Body of pancreas (tissue), 4 donors: ENCODE results near the gene DPYD. TPM values are rescaled to one million over a fixed set of nuclear protein-coding genes. Genes with fewer than 3 reads are reported as not detected.

Source experiments
- ATAC-seq: fragments of 150-250 bp; one replicate; pipeline ENCODE4 v1.9.1; 2016
- DNase-seq, 4 donors: peaks; one replicate each; pipeline ENCODE4 v3.0.0-alpha.2; 2019
- H3K27ac ChIP-seq, 4 donors: fragments of 200-600 bp; sonication (generic); 1 replicate in 3 of 4; 2 replicates in 1 of 4; pipeline versions ENCODE4 v1.5.1 to v1.6.1; 2016 to 2019; ENCODE audit warnings: mild to moderate bottlenecking in 1 of 4, mixed read lengths in 1 of 4, moderate library complexity in 1 of 4
- H3K27me3 ChIP-seq, 2 donors: fragments of 200-600 bp; sonication (generic); one replicate each; pipeline ENCODE4 v1.6.0; 2016; ENCODE audit warnings: mild to moderate bottlenecking in 1 of 2
- H3K36me3 ChIP-seq, 2 donors: fragments of 200-600 bp; sonication (generic); replicated peaks in 1 of 2; 2 replicates each; pipeline ENCODE4 v1.5.1; 2016; ENCODE audit warnings: low read depth in 2 of 2; ENCODE audit not compliant: insufficient read depth in 1 of 2
- H3K4me1 ChIP-seq: fragments of 200-600 bp; sonication (generic); one replicate; pipeline ENCODE4 v1.6.0; 2016
- H3K4me3 ChIP-seq, 2 donors: fragments of 200-600 bp; sonication (generic); 1 replicate in 1 of 2; 2 replicates in 1 of 2; pipeline ENCODE4 v1.5.1; 2016 to 2019
- H3K9me3 ChIP-seq, 3 donors: fragments of 200-600 bp; sonication (generic); 1 replicate in 2 of 3; 2 replicates in 1 of 3; pipeline ENCODE4 v1.5.1; 2016
- POLR2A ChIP-seq, 3 donors: fragments of 450-650 bp; IDR thresholded peaks; one replicate each; pipeline ENCODE4 v1.6.1; 2016; ENCODE audit warnings: antibody characterized with exemption in 3 of 3, mild to moderate bottlenecking in 2 of 3
- WGBS, 2 donors: methylation state at CpG; one replicate each; pipeline ENCODE4 v1.1.5; 2017; 5-methylcytosine and 5-hydroxymethylcytosine counted together
- intact Hi-C: fragments of 100-400 bp; cut with DNase I; formaldehyde crosslinking; loops from one replicate; pipeline ENCODE4 v1.15.1; 2023
- total RNA-seq, 2 donors: library from RNA; depleted of rRNA; stranded (reverse); fragments of >200 nt; gene quantifications; one replicate each; pipeline ENCODE4 v1.1.0, GENCODE V29; 2016
- TF ChIP-seq, protein P1 (sequence below), 7 experiments: fragments of 450-650 bp in 4 of 7; fragments of 200-600 bp in 3 of 7; sonication (generic) in 3 of 7; IDR thresholded peaks; one replicate each; pipeline ENCODE4 v1.5.1; 2016 to 2019; ENCODE audit warnings: antibody characterized with exemption in 7 of 7

The DPYD gene
- total RNA-seq, 2 donors from 2014 or later = 13.8 to 17.1 TPM

DNA sequence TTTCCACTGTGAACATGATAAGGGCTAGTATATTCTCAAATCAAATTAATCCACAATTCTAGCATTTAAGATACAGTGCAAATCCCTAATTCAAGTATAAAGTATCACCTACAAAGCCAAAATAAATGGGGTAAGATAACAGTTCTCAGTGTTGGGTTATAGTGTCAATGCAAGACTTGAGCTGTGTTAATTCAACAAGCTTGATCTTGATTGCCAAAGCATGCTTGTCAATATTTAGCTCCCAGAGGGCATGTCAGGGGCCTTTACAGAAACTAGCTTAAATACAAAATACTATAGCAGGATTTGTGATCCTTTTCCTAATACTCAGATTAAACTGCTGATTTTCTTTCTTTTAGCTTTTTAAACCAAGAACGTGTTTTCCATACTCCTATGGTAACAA lies 658.0 kb downstream of the DPYD start:
- Histone ChIP-seq H3K9me3 (no peaks in the 10 kb centered on the region), H3K4me3 (no peak overlapping the region), H3K36me3 (no peaks in the 10 kb centered on the region), H3K27me3 (no peaks in the 10 kb centered on the region), H3K4me1 (no peaks in the 10 kb centered on the region), H3K27ac (no peak overlapping the region)
- ATAC-seq (no peak), DNase-seq (no peak)
- intact Hi-C loops = no loop called here
- TF ChIP-seq, protein P1, sequence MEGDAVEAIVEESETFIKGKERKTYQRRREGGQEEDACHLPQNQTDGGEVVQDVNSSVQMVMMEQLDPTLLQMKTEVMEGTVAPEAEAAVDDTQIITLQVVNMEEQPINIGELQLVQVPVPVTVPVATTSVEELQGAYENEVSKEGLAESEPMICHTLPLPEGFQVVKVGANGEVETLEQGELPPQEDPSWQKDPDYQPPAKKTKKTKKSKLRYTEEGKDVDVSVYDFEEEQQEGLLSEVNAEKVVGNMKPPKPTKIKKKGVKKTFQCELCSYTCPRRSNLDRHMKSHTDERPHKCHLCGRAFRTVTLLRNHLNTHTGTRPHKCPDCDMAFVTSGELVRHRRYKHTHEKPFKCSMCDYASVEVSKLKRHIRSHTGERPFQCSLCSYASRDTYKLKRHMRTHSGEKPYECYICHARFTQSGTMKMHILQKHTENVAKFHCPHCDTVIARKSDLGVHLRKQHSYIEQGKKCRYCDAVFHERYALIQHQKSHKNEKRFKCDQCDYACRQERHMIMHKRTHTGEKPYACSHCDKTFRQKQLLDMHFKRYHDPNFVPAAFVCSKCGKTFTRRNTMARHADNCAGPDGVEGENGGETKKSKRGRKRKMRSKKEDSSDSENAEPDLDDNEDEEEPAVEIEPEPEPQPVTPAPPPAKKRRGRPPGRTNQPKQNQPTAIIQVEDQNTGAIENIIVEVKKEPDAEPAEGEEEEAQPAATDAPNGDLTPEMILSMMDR (IDR thresholded peaks at IDR 0.05) = no peak
- TF ChIP-seq POLR2A (IDR thresholded peaks at IDR 0.05) = no peak
- 59 to 76% methylated on average over 1 of the region's 1 CpG for WGBS, 2 donors

DNA sequence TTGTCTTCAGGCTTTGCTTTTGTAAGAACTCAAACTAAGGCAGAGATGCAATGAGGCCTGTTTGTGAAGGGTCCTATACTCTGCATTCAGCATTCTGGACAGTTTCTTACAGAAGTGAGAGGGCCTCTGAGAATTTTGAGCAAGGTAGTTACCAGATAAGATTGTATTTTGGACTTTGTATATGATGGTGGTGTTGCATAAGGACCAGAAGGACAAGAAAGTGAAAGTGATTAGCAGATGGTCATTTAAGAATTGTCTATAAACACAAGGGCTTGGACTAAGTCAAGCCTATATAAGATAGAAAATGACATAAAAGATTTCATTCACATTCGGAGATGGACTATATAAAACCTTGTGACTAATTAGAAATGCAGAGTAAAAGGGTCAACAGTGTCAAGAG lies 662.2 kb downstream of the DPYD start:
- H3K27ac ChIP-seq = no peak overlapping the region
- no peaks in the 10 kb centered on the region for H3K4me1 ChIP-seq
- no peaks in the 10 kb centered on the region for H3K9me3 ChIP-seq
- TF ChIP-seq, protein P1 (IDR thresholded peaks at IDR 0.05) = no peak
- TF ChIP-seq POLR2A (IDR thresholded peaks at IDR 0.05) = no peak
- H3K27me3 ChIP-seq = no peaks in the 10 kb centered on the region
- DNase-seq (no peak), ATAC-seq (no peak)
- no peaks in the 10 kb centered on the region for H3K36me3 ChIP-seq
- intact Hi-C loops = no loop called here
- no peak overlapping the region for H3K4me3 ChIP-seq
- 85 to 88% methylated on average over 1 of the region's 1 CpG for WGBS, 2 donors

DNA sequence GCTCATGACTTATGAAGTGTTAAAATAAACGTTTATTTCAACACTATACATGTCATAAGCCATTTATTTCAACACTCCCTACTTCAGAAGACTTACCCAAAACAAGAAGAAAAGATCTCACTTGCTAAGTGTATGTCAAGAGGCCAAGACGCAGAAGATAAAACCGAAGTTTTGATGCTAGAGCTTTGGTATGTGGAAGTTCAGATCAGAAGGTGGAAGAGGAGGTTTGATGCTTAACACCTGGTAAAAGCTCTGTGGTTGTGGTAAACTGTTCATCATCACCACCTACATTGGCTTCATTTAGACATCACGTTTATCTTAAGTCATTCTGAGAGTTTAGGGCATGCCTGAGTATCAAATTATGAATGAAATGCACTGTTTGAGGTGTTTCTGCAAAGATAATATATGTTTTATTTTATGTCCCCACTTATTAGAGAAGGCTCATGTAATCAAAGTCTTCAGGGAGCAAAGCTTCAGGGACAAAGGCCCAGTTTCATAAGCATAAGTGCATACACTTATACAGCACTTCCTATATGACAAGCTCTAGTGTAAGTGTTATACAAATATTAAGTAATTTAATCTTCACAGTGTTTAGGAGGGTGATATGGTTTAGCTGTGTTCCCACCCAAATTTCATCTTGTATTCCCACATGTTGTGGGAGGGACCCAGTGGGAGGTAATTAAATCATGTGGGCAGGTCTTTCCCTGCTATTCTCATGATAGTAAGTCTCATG lies 665.9 kb downstream of the DPYD start:
- Histone ChIP-seq H3K36me3 (no peaks in the 10 kb centered on the region), H3K4me1 (peaks cover 6% of the 10 kb centered on the region), H3K4me3 (no peak overlapping the region), H3K27ac (no peak overlapping the region), H3K9me3 (no peaks in the 10 kb centered on the region), H3K27me3 (no peaks in the 10 kb centered on the region)
- intact Hi-C loops = no loop called here
- ATAC-seq (no peak), DNase-seq (no peak)
- 69 to 71% methylated on average over 4 of the region's 4 CpGs for WGBS, 2 donors
- no peak for TF ChIP-seq POLR2A (IDR thresholded peaks at IDR 0.05)
- TF ChIP-seq, protein P1 (IDR thresholded peaks at IDR 0.05) = no peak

DNA sequence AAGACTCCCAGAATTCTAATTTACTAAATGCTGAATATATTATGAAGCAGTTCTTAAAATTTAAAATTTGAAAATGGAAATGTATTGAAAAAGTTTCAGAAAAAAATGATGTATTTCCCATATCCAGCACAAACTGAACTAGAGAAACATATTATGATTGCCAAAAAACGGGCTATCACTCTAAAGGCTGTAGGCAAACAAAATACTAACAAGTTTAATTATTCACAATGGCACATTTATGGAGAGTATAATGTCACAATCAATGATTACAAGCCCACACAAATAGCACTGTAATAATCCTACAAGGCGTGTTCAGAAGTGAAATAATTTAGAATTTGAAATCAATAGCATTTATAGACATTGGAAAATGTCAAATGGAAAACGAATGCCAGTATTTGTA lies 667.9 kb downstream of the DPYD start:
- intact Hi-C loops = no loop called here
- Histone ChIP-seq H3K36me3 (no peaks in the 10 kb centered on the region), H3K9me3 (no peaks in the 10 kb centered on the region), H3K4me1 (peaks cover 6% of the 10 kb centered on the region), H3K27ac (no peak overlapping the region), H3K27me3 (no peaks in the 10 kb centered on the region), H3K4me3 (no peak overlapping the region)
- WGBS, 2 donors = 25 to 34% methylated on average over 3 of the region's 3 CpGs
- ATAC-seq = no peak
- no peak for DNase-seq
- no peak for TF ChIP-seq POLR2A (IDR thresholded peaks at IDR 0.05)

DNA sequence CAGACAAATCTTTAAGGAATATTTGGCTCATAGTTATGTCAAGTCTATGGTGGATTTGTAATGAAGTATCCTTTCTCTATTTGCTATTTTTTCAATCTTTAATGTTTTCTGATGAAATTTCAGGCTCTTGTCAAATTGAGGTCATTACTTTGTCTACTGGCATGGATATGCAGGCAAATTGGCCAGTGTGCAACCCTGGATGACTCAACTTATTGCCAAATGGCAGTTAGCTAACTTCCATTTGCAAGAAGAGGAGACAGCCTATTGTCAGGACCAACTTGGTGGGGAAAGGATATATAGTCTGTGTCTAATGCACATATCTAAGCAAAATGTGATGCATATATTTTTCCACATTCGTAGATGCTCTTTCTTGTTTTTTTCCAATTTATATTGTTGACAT lies 668.8 kb downstream of the DPYD start:
- H3K27ac ChIP-seq = no peak overlapping the region
- H3K27me3 ChIP-seq = no peaks in the 10 kb centered on the region
- 56 to 94% methylated on average over 1 of the region's 1 CpG for WGBS, 2 donors
- peaks cover 6% of the 10 kb centered on the region for H3K4me1 ChIP-seq
- no peaks in the 10 kb centered on the region for H3K36me3 ChIP-seq
- no peaks in the 10 kb centered on the region for H3K9me3 ChIP-seq
- no peak for TF ChIP-seq POLR2A (IDR thresholded peaks at IDR 0.05)
- TF ChIP-seq, protein P1 (IDR thresholded peaks at IDR 0.05) = no peak
- DNase-seq (peak in 2 of 4 donors; percentile 6 to 23), ATAC-seq (no peak)
- intact Hi-C loops = no loop called here
- H3K4me3 ChIP-seq = no peak overlapping the region
